NCI-H128 (cell line): ENCODE data around the gene RAB44.
"Not testable (repeated sequence)": the region's sequence is repeated elsewhere in the genome, so short reads cannot be mapped to it uniquely, and the experiment has no call there.

Experiments used
- DNase-seq: peaks from one replicate; lab custom pipeline; 2025; ENCODE audit not compliant: unreplicated experiment; lab: John Stamatoyannopoulos, UW

Gene RAB44

GRCh38 chr6:36697481-36697903 lies at the start of gene RAB44:
Gene RAB44, plus strand, starts transcription at chr6:36697826. Its CDS starts 6,410 bp downstream, at chr6:36704236.
- DNase-seq, result no peak

GRCh38 chr6:36649086-36649485 lies 48.5 kb upstream of the RAB44 start:
- no peak for DNase-seq

- DNase-seq, result no peak
Observed at GRCh38 chr6:36649701-36650484, 47.7 kb upstream of the RAB44 start.

GRCh38 chr6:36650848-36651478 lies 46.7 kb upstream of the RAB44 start:
- DNase-seq, result no peak

GRCh38 chr6:36651659-36652379 lies 45.8 kb upstream of the RAB44 start:
- no peak for DNase-seq

- not testable (repeated sequence) for DNase-seq
Observed at GRCh38 chr6:36654469-36654868, 43.2 kb upstream of the RAB44 start.

- DNase-seq, result no peak
Observed at GRCh38 chr6:36655085-36655724, 42.4 kb upstream of the RAB44 start.

- no peak for DNase-seq
Observed at GRCh38 chr6:36656441-36656840, 41.2 kb upstream of the RAB44 start.

GRCh38 chr6:36657271-36657670 lies 40.4 kb upstream of the RAB44 start:
- no peak for DNase-seq

- DNase-seq, result no peak
Observed at GRCh38 chr6:36657942-36658544, 39.6 kb upstream of the RAB44 start.

- no peak for DNase-seq
Observed at GRCh38 chr6:36659271-36659670, 38.4 kb upstream of the RAB44 start.

GRCh38 chr6:36660771-36661471 lies 36.7 kb upstream of the RAB44 start:
- DNase-seq, result no peak

- no peak for DNase-seq
Observed at GRCh38 chr6:36662380-36662779, 35.2 kb upstream of the RAB44 start.

GRCh38 chr6:36662827-36663256 lies 34.8 kb upstream of the RAB44 start:
- no peak for DNase-seq

- DNase-seq, result no peak
Observed at GRCh38 chr6:36663504-36664446, 33.9 kb upstream of the RAB44 start.

- DNase-seq, result no peak
Observed at GRCh38 chr6:36665180-36665579, 32.4 kb upstream of the RAB44 start.

- DNase-seq, result no peak
Observed at GRCh38 chr6:36666287-36666686, 31.3 kb upstream of the RAB44 start.

- DNase-seq, result peak; percentile 36
Observed at GRCh38 chr6:36666826-36667591, 30.6 kb upstream of the RAB44 start.
